ENCODE measurements around the gene CAPN2. TPM values are rescaled to one million over a fixed set of nuclear protein-coding genes. Genes with fewer than 3 reads are reported as not detected.

Gene CAPN2
- total RNA-seq, 1 donor from 2014 or later = 98.6 TPM

- DNase-seq (ENCODE audit: low read depth, low spot score) = no peak
- no peak overlapping the region for H3K27ac Mint-ChIP-seq (ENCODE audit: unreplicated experiment)
- H3K36me3 Mint-ChIP-seq (ENCODE audit: low read depth) = no peaks in the 10 kb centered on the region
- H3K4me1 Mint-ChIP-seq = no peaks in the 10 kb centered on the region
- no peak for TF ChIP-seq CTCF (conservative IDR thresholded peaks at IDR 0.05)
- H3K4me3 Mint-ChIP-seq = no peak overlapping the region
- H3K27me3 Mint-ChIP-seq (ENCODE audit: low read depth) = peaks cover 34% of the 10 kb centered on the region
- H3K9me3 Mint-ChIP-seq = no peaks in the 10 kb centered on the region
These were observed 29.8 kb upstream of the CAPN2 start for GRCh38 chr1:223682502-223682901.

GRCh38 chr1:223683586-223684487 is 28.5 kb upstream of the CAPN2 start:
- Mint-ChIP-seq H3K4me1 (no peaks in the 10 kb centered on the region), H3K36me3 (ENCODE audit: low read depth) (no peaks in the 10 kb centered on the region), H3K4me3 (no peak overlapping the region), H3K27me3 (ENCODE audit: low read depth) (peaks cover 38% of the 10 kb centered on the region), H3K9me3 (no peaks in the 10 kb centered on the region), H3K27ac (ENCODE audit: unreplicated experiment) (no peak overlapping the region)
- DNase-seq (ENCODE audit: low read depth, low spot score) = peak; percentile 69
- TF ChIP-seq CTCF (conservative IDR thresholded peaks at IDR 0.05) = peak; percentile 90

GRCh38 chr1:223684488-223684792 is 27.9 kb upstream of the CAPN2 start:
- Mint-ChIP-seq H3K27ac (ENCODE audit: unreplicated experiment) (no peak overlapping the region), H3K4me3 (no peak overlapping the region), H3K4me1 (no peaks in the 10 kb centered on the region), H3K27me3 (ENCODE audit: low read depth) (peaks cover 38% of the 10 kb centered on the region), H3K9me3 (no peaks in the 10 kb centered on the region), H3K36me3 (ENCODE audit: low read depth) (no peaks in the 10 kb centered on the region)
- DNase-seq (ENCODE audit: low read depth, low spot score) = no peak
- TF ChIP-seq CTCF (conservative IDR thresholded peaks at IDR 0.05) = peak; percentile 21

- DNase-seq (ENCODE audit: low read depth, low spot score) = no peak
- no peak overlapping the region for H3K4me3 Mint-ChIP-seq
- no peak for TF ChIP-seq CTCF (conservative IDR thresholded peaks at IDR 0.05)
- no peaks in the 10 kb centered on the region for H3K9me3 Mint-ChIP-seq
- no peaks in the 10 kb centered on the region for H3K4me1 Mint-ChIP-seq
- no peaks in the 10 kb centered on the region for H3K36me3 Mint-ChIP-seq (ENCODE audit: low read depth)
- no peak overlapping the region for H3K27ac Mint-ChIP-seq (ENCODE audit: unreplicated experiment)
- peaks cover 14% of the 10 kb centered on the region for H3K27me3 Mint-ChIP-seq (ENCODE audit: low read depth)
These were observed 21.2 kb upstream of the CAPN2 start for GRCh38 chr1:223691121-223691520.

GRCh38 chr1:223695014-223695548 is 17.3 kb upstream of the CAPN2 start:
- H3K36me3 Mint-ChIP-seq (ENCODE audit: low read depth) = no peaks in the 10 kb centered on the region
- no peak overlapping the region for H3K4me3 Mint-ChIP-seq
- no peaks in the 10 kb centered on the region for H3K9me3 Mint-ChIP-seq
- H3K27ac Mint-ChIP-seq (ENCODE audit: unreplicated experiment) = no peak overlapping the region
- DNase-seq (ENCODE audit: low read depth, low spot score) = no peak
- no peaks in the 10 kb centered on the region for H3K27me3 Mint-ChIP-seq (ENCODE audit: low read depth)
- H3K4me1 Mint-ChIP-seq = peaks cover 5% of the 10 kb centered on the region
- no peak for TF ChIP-seq CTCF (conservative IDR thresholded peaks at IDR 0.05)
